ENCODE measurements around the gene SLC22A17.
"Not testable (repeated sequence)": the region's sequence is repeated elsewhere in the genome, so short reads cannot be mapped to it uniquely, and the experiment has no call there.

SLC22A17 gene

DNA sequence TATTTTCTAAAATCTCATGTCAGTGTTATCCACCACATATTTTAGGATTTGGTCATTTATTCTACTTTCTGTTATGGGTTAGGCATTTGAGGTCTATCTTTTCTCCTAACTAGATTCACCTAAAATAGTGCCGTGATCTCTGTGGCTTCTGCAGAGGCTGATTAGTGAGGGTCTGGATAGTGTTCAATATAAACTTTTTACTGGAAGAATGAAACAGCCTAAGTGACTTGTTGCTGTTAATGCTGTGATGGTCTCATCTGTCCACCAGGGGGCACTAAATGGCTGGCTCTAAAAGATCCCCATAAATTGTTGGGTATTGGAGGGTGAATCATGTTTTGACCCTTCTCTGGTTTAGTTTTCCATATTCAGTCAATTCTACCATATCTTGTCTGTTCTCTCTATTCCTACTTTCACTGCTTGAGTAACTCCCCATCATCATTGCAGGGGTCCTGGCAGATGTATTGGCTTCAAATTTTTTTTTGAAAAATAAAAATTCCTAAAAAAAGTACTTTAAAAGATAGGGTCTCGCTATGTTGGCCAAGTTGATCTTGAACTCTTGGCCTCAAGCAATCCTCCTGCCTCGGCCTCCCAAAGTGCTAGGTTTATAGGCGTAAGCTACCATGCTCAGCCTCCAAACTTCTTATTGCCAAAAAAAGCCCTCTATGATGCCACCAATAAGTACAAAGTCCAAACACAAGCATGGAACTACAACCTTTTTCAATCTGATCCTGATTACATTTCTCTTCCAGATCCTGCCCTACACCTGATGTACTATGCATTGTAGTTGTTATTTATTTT, 24.5 kb downstream of the SLC22A17 start:
- ATAC-seq: peak; percentile 51 to 65

DNA sequence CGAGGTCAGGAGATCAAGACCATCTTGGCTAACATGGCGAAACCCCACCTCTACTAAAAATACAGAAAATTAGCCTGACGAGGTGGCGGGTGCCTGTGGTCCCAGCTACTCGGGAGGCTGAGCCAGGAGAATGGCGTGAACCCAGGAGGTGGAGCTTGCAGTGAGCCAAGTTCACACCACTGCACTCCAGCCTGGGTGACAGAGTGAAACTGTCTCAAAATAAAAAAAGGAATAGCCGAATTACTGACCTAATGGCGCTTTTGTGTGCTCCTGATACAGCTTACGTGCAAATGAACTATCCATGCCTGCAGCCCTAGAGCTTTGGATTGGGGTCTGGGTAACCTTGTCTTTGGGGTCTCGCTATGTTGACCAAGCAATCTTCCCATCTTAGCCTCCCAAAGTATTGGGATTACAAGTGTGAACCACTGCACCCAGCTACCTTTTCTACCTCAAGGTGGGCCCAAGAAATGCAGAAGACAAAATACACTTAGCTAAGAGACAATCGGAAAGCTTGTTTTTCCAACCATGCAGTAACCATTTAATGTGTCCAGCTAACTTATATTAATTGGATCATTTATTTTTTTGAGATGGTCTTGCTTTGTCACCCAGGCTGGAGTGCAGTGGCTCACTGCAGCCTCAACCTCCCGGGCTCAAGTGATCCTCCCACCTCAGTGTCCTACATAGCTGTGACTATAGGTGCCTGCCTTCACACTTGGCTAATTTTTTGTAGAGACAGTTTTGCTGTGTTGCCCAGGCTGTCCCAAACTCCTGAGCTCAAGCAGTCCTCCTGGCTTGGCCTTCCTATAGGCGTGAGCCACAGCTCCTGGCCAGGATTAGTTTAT, 26.0 kb downstream of the SLC22A17 start:
- no peak for ATAC-seq

- ATAC-seq: not testable (repeated sequence)
Measured at GRCh38 chr14:23325746-23326145, 26.9 kb downstream of the SLC22A17 start.

GRCh38 chr14:23324993-23325392, 27.7 kb downstream of the SLC22A17 start:
- ATAC-seq: no peak

DNA sequence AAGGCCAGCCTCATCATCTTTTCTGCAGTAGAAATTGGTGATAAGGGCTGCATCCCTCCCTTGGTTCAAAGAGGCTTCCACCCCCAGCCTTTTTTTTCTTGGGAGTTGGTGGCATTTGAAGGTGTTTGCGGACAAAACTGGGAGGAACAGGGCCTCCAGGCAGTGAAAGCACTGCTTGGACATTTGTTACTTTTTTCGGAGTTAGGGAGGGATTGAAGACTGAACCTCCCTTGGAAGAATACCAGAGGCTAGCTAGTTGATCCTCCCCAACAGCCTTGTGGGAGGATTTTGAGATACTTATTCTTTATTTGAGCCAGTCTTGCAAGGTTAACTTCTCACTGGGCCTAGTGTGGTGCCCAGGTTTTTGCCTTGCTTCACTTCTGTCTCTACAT, 28.2 kb downstream of the SLC22A17 start:
- ATAC-seq: no peak

- ATAC-seq: no peak
Measured at GRCh38 chr14:23323838-23324454, 28.7 kb downstream of the SLC22A17 start.

- no peak for ATAC-seq
Measured at GRCh38 chr14:23322568-23323517, 29.8 kb downstream of the SLC22A17 start.

DNA sequence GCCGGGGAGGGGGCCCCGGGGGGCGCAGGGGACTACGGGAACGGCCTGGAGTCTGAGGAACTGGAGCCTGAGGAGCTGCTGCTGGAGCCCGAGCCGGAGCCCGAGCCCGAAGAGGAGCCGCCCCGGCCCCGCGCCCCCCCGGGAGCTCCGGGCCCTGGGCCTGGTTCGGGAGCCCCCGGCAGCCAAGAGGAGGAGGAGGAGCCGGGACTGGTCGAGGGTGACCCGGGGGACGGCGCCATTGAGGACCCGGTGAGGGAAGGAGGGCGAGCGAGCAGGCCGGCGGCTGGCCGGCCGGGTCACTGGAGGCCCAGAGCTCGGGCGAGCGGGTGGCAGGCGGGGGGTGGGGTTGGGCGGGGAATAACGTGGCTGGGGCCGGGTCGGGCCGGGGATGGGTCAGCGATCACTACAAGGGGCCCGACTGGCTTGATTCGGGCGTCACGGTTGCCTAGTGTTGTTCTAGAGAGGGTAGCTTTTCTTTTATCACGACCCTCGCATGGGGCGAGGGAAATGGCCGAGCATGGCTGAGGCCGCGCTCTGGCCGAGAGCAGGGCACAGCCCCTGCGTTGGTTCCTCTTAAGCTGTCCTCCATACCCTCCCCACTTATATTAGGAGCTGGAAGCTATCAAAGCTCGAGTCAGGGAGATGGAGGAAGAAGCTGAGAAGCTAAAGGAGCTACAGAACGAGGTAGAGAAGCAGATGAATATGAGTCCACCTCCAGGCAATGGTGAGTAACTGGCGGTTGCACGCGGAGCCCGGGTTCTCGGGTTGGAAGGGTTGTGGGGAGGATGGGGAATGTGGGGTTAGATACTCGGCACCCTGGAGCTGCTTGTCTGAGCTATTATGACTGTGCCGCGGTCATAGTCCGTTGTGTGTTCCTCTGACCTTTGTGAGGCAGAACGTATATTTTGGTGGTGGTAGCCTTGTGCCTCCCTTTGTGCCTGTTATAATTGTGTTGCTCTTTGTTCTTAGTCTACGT, 30.8 kb downstream of the SLC22A17 start:
- peak in 1 of 2 donors; percentile 3 for ATAC-seq

GRCh38 chr14:23320584-23321571, 31.8 kb downstream of the SLC22A17 start, which contains the start of gene PABPN1:
PABPN1 (plus strand) TSS chr14:23321457; CDS start chr14:23321470, 13 bp downstream.
- ATAC-seq: peak; percentile 90 to 94

DNA sequence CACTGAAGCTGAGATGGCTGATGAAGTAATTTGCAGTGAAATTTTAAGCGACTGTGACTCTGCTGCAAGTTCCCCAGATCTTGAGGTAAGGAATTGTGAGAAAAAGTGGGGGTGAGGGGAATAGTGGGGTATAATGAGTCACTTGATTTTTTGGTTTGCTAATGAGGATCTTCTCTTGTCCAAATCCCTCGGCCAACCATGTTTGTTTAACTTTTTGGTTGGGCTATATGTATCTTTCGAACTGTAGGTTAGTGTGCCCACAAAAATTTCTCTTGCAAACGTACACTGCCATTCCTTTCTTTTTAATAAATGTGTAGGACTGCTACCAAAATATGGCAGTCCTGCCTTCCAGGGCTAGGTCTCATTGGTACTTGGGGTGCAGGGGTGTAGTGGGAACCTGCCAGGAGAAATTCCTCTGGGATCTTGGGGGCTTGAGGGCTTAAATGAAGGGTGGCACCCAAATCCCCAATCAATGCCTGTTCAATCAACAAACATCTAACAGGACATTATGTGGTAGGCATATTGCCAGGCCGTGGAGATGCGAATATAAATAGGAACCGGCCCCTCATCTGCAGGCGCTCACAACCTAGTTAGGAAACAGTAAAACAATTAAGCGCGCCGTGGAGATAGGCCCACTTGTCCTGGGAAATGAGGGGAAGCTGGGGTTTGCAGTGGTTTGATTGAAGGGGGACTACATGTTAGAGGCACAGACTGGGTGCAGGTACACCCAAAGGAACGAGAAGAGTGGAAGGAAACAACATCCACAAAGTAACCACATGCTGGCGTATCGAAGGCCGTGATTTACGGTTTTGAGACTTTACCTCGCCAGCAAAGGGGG, 32.7 kb downstream of the SLC22A17 start:
- no peak for ATAC-seq

GRCh38 chr14:23316300-23316699, 36.4 kb downstream of the SLC22A17 start:
- ATAC-seq: no peak

GRCh38 chr14:23310546-23310945, 42.1 kb downstream of the SLC22A17 start:
- ATAC-seq: no peak

GRCh38 chr14:23308721-23309445, 43.8 kb downstream of the SLC22A17 start:
- ATAC-seq: no peak

- ATAC-seq: no peak
Measured at GRCh38 chr14:23307687-23308644, 44.7 kb downstream of the SLC22A17 start.

GRCh38 chr14:23307146-23307530, 45.5 kb downstream of the SLC22A17 start:
- no peak for ATAC-seq

- ATAC-seq: no peak
Measured at GRCh38 chr14:23306412-23307145, 46.1 kb downstream of the SLC22A17 start, which contains the start of gene BCL2L2. BCL2L2 (plus strand) TSS chr14:23306833; CDS start chr14:23307768, 935 bp downstream.
